ENCODE results near the gene TTLL10. TPM values are rescaled to one million over a fixed set of nuclear protein-coding genes. Genes with fewer than 3 reads are reported as not detected.
A peak's percentile ranks its signal among the peaks of the same experiment; 100 is the strongest.

The TTLL10 gene
- total RNA-seq, 1 donor from 2014 or later, result 1.0 TPM

DNA sequence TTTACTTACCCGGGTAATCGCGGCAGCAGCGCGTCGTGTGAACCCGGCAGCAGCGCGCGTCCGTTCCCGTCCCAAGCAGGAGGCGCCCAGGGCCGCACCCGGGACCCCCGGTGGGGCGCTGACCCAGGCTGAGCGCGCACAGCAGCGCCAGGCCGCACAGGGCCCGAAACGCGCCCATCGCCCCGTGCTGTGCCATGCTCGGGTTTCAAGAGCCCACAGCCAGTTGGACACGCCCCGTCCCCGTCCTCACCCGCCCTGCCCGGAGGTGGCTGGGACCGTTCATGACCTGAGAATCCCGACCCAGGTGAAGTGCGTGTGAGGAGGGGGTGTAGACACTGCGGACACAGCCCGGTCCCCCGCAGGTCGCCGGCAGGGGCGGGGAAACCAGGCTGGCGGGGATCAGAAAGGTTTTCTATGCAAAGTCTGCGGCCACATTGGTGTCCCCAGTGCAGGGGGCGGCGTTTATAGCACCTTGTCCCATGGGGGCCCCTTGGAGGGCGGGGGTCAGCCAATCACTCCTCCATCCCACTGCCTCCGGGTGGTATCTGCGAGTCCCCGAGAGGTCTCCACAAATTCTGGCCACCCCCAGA lies 32.8 kb downstream of the TTLL10 start, which contains the start of gene TNFRSF18:
Gene TNFRSF18, minus strand, starts transcription at position 217 of the 590 bp plus-strand sequence. Its CDS starts 21 bp downstream, at position 196.
- peak; percentile 32 for ATAC-seq

DNA sequence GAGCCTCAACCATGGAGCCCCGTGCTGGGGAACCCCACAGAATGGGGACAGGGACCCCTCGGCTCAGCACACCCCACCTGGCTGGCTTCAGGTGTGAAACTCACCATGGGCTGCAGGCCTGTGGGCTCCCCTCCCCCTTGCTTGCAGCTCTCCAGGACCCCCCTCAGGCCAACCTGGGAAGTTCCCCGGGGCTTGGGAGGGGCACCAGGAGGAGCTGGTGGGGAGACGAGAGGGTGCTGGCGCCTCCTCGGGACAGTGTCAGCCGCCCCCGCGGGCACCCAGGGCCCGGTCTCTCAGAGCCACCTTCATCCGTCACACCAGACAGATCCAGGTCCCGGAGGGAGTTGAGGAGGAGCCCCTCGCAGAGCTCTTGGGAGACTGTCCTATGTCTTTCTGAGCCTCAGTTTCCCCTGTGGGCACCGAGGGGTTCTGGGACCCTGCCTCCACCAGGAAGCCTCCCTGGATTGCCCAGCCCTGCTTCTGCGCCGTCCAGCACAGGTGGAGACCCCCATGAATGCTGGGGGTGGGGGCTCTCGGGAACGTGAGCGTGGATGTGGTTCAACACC lies 33.4 kb downstream of the TTLL10 start:
- no peak for ATAC-seq

DNA sequence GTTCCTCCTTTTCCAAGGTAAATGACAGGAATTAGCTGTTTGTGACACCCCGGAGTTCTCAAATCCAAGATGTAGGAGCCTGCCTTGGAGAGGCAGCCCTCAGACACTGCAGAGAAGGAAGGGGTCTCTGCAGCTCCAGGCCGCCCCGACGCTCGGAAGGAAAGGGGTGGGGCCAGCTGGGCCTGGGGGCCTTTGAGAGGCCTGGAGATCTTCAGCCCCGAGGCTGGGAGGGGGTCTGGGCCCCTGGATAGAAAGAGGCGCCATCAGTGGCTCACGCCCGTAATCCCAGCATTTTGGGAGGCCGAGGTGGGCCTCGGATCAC lies 33.9 kb downstream of the TTLL10 start:
- no peak for ATAC-seq

DNA sequence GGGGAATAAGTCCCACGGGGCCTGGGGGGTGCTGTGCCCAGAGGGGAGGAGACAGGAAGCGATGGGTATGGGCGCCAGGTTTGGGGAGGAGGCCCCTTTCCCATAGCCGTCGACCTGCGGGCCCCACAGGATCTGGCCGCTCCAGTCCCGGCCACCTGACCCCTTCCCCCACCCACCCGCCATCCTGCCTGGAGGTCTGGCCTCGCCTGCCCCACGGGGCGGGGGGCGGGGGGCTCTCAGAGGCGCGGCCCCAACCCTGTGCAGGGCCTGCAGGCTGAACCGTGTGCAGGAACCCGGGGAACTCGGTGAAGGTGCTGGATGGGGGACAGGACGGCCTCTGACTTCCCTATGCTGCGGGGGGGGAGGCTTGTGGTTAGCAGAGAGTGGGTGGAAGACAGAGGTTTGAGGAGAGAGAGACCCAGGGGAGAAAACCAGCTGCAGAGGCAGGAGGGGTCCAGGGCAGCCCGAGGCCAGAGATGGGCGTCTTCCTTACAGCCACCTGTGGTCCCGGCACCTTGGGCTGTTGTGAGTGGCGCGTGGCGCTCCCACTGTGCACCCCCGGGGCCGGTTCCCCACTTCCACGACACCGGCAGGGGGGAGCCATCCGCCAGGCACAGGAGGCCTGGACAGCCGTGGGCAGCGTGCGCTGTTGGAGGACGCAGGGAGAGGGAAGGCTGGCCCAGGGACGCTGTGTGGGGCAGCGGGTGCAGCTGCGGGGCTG lies 35.2 kb downstream of the TTLL10 start:
- no peak for ATAC-seq

DNA sequence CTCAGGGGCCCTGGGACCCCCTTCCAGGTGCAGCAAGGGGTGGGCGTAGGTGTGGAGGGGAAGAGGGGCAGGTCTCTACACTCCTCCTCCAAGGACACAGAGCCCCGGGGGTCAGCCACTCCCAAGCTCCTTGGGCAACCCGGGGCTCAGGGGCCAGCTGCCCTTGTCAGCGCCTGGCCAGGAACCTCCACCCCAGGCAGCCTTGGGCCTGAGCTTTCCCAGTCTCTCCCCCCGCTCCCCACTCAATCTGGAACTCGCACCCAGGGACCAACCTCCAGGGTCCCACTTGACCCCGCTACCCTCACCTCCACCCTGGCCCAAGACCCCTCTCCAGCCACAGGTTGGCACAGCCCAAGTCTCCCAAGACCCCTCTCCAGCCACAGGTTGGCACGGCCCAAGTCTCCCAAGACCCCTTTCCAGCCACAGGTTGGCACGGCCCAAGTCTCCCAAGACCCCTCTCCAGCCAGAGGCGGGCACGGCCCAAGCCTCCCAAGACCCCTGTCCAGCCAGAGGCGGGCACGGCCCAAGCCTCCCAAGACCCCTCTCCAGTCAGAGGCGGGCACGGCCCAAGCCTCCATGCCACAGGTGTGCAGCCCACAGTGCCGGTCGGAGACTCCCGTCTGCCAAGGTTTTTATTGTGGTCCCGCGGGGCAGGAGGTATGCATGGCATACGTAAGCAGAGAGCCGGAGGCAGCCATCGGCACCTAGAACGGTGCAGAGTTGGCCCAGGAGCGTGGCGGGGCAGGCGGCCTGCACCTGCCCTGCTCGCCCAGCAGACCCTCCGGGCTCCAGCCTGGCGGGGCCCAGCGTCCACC lies 37.3 kb downstream of the TTLL10 start:
- ATAC-seq, result no peak

DNA sequence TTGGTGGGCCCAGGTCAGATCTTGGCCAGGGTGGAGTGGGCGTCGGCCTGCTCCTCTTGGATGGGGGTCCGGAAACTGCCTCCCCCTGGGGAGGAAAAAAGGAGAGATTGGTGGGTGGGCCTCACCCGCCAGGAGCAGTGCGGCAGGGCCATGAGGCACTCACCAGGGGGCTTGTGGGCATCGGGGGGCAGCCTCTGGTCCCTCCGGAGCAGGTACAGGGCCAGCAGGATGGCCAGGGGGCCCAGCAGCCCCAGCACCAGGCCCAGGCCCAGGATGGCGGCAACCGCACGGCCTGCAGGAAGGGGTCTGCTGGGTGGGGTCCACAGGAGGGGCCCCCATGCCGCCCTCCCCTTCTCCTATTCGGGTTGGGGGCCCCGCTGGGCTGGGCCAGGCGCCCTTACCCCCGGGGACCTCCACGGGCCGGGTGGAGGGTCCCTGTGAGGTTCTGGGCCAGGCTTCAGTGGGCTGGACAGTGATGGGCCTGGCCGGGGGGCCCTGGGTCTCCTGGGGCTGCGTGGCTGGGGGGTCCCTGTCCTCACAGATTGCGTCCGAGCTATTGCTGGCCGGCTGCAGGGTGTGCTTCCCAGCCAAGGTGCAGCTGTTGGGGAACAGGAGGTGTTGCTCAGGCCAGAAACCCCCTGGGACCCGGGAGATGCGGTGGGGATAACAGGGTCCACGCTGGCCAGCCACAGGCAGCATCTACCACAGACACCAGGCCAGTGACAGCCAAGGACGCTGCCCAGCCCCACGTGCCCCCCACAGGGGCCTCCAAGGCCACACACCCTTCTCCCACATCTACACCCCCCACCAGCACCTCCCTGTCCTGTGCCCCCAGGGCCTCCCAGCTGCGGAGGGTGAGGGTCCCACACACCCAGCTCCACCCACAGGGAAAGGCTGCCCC lies 38.1 kb downstream of the TTLL10 start:
- no peak for ATAC-seq

DNA sequence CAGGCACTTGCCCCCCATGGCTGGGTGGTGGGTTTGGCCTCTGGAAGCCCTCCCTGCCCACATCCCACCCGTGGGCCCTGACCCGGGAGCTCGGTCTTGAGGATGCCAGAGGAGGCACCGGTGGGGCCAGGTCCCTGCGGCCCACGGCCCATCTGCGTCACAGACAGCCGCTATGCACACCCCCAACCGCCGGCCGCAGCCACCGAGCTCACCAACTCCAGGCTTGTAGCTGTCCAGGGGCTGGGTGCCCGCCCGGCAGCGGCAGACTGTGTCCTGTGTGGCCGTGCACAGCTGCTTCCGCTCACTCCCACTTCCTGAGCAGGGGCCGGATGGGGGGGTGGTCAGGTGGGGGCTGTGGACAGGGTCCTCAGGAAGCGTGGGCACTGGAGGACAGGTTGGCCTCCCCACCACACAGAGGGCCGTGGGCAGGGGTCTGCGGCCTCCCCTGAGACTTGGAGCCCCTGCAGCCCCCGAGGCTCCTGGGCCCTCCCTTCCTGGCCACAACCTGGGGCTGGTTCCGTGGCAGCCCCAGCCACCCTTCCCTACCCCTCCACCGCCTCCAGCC lies 39.2 kb downstream of the TTLL10 start:
- ATAC-seq, result peak; percentile 15

DNA sequence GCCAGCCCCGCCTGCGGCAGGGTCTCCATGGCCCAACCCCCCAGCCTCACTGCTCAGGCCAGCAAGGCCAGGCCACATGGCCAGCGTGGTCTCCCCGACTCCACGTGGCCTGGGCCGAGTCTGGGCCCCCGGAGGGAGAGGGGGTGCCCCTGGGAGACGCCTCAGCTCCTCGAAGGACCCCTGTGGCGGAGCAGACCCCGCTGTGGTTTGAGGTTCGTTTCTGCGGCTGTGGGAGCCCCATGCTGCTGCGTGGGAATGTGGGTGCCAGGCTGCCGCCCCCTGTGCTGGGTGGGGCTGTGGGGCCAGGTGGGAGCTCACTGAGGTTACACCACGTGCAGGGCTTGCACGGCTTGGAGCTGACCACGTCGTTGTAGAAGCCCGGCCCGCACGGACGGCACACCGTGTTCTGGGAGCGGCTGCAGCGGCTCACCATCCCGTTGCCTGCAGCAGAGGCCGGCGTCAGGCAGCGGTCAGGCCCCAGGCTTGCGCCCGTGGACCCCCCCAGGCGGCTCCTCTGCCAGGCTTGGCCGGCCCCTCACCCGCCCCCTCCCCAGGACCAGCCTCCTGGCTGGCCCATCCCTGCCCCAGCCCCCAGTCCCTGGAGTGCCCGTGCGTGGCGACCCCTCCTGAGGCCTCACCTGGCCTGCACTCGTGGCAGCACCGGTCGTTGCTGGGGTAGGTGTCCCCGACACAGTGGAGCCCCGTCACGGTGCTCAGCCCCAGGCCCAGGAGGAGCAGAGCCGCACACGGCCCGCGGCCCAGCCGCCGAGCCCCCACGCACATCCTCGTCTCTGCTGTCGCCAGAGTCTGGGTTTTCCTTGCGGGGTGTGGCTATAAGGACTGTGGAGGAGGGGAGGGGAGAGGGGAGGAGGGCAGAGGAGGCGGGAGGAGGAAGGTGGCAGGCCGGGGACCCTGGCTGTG lies 39.9 kb downstream of the TTLL10 start, which contains the start of gene TNFRSF4:
Gene TNFRSF4, minus strand, starts transcription at position 809 of the 921 bp plus-strand sequence. Its CDS starts 26 bp downstream, at position 783.
- ATAC-seq, result peak; percentile 1

DNA sequence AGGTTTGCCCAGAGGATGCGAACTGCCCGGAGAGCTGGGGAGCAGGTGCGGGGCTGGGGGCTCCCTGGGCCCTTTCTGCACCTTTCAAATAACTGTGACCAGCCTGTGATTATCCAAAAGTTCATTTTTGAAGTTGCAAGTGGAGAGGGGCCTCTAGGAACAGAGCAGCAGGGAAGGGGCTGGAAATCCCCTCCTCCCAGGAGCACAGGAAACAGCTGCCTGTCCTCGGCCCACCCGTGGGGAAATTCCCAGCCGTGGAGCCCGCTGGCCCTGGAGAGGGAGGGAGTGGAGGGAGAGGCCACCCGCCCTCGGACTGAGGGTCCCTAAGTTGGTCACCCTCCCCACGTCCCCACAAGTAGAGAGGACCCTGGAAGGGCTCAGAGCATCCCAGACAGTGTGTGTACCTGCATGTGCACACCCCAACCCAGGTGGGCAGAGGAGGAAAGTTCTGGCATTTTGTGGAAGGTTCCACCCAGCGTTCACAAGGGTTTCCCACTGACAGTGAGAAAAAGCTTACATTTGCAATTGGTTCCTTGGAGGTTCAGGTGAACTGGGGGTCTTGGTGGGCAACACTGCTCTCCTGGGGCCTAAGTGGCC lies 41.5 kb downstream of the TTLL10 start:
- no peak for ATAC-seq

DNA sequence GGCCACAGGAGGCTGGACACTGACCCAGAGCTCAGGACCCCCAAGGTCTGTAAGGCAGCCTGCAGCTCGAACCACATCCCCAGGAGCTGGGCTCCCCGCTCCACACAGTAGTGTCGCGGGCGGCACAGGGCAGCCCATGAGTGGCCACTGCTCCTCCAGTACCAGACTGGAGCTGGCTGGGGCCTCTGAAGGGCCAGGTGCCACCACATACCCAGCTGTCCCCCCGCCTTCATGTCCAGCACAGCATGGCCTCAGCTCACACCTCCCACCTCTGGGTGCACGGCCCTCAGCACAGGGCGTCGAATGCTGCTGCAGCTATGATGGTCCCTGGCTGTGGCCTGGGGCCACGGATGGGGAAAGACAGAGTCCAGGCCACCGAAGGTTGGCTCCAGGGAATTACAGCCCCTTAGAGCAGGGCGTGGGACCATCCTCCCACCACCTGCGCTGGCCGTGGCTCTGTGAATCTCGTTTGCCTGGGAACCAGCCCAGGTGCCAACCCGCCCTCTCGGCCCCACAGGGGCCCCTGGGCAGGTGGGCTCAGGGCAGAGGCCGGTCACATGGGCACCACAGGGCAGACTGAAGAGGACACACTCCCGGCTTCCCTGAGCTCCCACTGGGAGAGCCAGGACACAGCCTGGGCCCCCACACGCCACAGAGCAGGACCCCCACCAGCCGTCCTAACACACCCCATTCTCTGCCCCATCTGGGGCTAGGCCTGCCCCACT lies 42.4 kb downstream of the TTLL10 start:
- ATAC-seq, result no peak

DNA sequence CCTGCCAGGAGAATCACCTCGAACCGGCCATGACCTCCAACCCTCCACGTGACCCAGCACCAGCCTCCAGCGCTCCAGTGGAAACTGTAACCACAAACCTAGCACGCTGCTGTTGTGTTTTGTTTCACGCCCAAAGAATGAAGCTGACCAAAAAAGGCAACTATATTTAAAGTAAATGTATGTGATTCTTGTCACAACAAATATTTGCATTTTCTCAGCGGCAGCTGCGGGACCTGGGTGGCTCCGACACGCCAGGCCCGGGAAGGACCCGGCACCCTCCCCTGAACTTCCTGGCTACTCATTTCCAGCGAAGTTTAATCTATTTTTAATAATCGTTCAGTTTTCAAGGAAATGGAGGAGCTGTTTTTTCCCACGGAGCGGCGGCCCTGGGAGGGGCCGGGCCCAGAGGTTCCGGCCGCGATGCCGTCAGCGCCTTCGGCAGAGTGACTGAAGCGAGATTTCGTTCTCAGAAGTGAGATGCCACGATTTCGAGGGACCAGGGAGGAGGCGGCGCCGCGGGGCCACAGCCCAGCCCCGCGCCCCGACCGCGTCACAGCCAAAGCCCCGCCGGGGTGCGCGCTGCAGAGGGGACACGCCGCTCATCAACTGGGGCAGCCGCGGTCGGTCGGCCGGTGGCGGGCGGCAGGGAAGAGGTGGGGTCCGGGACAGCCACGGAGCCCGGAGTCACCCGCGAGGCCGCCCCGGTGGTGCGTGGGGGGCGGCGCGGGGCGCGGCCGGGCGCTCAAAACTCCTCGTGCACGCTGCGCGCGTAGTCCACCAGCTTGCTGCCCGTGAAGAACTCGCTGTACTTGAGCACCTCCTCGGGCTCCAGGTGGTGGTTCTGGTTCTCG lies 43.3 kb downstream of the TTLL10 start:
- ATAC-seq, result no peak

DNA sequence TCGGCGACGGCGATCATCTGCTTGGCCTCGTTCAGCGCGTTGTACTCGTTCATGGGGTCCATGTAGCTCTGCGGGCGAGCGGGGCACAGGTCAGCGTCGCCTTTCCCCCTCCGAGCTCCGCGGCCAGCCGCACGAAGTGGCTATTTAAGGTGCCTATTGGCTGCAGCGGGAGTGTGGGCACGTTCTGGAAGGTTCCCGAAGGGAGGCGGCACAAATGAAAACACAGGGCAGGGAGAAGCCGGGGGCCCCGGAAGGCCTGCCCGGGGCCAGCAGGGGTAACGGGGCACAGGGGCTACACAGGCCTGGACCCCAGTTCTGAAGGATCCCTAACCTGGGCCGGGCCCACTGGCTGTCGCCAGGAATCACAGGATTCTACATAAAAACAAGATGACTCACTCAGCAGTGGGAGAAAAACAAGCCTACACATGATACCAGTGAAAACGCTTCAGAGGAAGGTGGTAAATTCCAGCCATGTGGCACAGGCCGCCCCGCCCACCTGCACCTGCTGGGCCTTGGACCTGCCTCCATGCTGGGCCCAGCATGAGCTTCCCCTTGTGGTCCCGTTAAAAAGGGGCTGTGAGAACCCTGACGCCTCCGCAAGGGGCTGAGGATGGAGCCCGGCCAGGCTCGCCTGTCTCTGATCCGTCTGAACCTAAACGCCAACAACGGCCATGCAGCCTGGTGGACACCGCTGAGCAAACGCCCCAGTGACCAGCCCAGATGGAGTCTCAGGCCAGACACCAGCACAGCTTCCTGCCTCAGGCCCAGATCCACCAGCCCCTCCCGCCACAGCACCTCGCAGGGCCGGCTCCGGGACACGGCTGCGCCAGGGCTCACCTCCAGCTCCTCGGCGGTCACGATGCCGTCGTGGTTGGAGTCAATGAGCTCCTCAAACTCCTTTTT lies 44.2 kb downstream of the TTLL10 start:
- peak; percentile 39 for ATAC-seq

DNA sequence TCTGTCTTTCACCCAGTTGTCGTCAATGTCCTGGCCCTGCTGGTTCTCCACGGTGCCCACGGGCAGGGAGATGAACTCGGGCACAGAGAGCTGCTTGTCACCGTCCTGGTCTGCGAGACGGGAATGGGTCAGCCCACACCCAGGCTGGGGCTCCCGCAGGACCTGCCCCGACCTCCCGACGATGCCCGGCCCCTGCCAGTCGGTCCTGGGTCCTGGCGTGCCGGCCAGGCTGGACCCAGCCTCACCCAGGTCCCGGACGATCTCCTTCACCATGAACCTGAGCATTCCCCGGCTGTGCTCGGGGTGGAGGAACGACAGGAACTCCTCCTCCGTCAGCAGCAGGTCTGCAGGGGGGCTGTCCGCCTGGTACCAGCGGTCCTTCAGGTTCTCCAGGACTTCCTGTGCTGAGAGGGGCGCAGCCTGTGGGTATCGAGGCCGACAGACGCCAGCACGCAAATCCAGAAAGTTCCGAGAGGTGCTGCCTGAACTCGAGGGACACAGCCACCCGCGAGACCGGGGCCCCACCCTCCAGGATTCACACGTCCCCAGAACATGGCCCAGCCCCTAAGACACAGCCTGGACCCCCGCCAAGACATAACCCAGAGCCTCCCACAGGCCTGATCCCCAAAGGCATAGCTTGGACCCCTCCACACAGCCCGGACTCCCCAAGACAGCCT lies 45.0 kb downstream of the TTLL10 start:
- ATAC-seq, result no peak

DNA sequence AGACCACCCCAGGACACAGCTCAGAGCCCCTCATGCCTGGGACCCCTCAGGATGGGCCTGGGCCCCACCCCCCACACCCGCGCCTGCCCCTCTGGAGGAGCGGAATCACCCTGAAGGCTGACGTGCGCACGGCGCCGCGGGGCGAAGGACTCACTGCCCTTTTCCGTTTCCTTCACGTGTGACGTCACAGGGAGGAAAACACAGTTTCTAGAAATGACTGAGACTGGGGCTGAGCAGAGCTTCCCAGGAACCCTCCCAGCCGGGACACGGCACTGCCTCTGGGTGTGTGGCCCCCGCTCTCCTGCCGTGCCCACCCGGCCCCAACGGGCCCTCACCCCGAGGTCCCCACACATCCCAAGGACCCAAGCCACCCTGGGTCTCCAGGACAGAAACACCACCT lies 45.7 kb downstream of the TTLL10 start:
- no peak for ATAC-seq

DNA sequence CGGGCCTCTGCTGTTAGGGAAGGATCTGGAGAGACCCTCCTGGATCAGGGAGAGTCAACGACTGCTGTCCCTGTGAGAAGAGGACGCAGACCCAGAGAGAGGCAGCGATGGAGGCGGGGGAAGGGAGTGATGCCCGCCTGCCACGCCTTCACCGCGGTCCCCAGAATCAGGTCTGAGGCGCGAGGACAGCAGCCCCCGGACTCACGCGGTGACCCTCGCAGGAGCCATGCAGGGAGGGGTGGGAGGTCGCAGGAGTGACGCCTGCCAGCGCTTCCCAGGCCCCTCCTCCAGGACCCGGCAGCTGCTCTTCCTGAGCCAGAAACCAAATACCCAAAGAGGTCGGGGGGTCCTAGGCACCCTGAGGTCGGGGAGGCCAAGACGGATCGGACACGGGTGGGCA lies 46.5 kb downstream of the TTLL10 start:
- ATAC-seq, result no peak

DNA sequence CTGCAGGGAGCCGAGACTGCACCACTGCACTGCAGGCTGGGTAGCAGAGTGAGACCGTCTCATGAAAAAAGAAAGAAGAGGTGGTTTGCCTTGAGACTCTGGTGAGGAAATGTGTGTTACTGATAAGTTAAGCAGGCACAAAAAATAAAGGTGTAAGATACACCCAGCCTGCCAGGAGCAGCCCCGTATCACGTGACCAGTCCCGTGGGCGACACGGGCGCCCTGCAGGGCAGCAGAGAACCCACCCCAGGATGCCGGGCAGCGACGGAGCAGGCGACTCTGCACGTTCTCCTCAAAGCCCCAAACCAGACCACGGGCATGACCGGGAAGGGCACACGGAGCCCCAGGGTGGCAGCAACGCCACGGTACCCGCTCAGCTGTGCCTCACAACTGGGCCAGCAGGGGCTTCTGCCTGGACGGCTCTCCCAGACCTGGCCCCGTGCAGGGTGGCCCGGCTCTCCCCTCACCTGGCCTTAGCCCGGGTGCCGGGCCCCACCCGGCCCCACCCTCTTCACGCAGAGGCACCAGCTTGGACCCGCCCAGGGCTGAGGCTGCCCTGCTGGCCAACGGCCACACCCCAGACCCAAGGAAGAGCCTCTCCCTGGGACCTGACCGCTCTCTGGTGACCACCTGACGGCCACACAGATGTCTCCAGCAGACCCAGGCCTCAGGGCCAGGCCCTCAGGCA lies 48.4 kb downstream of the TTLL10 start:
- ATAC-seq, result no peak
